OCI-LY7 (cell line): ENCODE results near the gene ITPKA. TPM values are rescaled to one million over a fixed set of nuclear protein-coding genes. Genes with fewer than 3 reads are reported as not detected.

Source experiments
- BruUV-seq: library from RNA; stranded (reverse); fragments of 400-500 nt; replicated peaks from 2 replicates; lab custom pipeline; 2021; lab: Mats Ljungman, UMichigan
- CTCF ChIA-PET: fragments of 300-600 bp; sonication (Branson Sonifier 250); formaldehyde crosslinking; loops from one replicate; lab custom pipeline; 2022; ENCODE audit warnings: antibody characterized with exemption; ENCODE audit not compliant: unreplicated experiment; lab: Charles Lee
- POLR2A ChIA-PET: fragments of 300-600 bp; sonication (Branson Sonifier 250); formaldehyde crosslinking; loops from one replicate; lab custom pipeline; 2022; ENCODE audit warnings: antibody characterized with exemption; lab: Charles Lee
- DNase-seq: peaks from one replicate; pipeline ENCODE4 v3.0.0-alpha.2; 2015; ENCODE audit warnings: low spot score
- H2AFZ ChIP-seq: fragments of 200-600 bp; sonication (generic), shearing (Covaris generic); 2 replicates; pipeline ENCODE4 v1.6.1; 2014; ENCODE audit warnings: mild to moderate bottlenecking, antibody characterized with exemption, low read length, moderate library complexity
- H3K27ac ChIP-seq: fragments of 200-600 bp; sonication (generic); 2 replicates; pipeline ENCODE4 v1.5.1; 2014; ENCODE audit warnings: mixed run types, low read depth, mild to moderate bottlenecking, moderate library complexity, low read length, inconsistent platforms; ENCODE audit not compliant: poor library complexity, severe bottlenecking
- H3K36me3 ChIP-seq: fragments of 200-600 bp; sonication (generic); 2 replicates; pipeline ENCODE4 v1.6.1; 2014; ENCODE audit warnings: mild to moderate bottlenecking, antibody characterized with exemption, low read length, moderate library complexity, mixed read lengths; ENCODE audit not compliant: insufficient read depth
- H3K4me1 ChIP-seq: fragments of 200-600 bp; sonication (generic); 2 replicates; pipeline ENCODE4 v1.5.1; 2014; ENCODE audit warnings: mild to moderate bottlenecking, low read length; ENCODE audit not compliant: insufficient read depth, poor library complexity, severe bottlenecking
- H3K4me2 ChIP-seq: fragments of 200-600 bp; sonication (generic); 2 replicates; pipeline ENCODE4 v1.6.1; 2014; ENCODE audit warnings: mild to moderate bottlenecking, low read length
- H3K4me3 ChIP-seq: fragments of 200-600 bp; sonication (generic); 2 replicates; pipeline ENCODE4 v1.5.1; 2014; ENCODE audit warnings: mild to moderate bottlenecking, low read depth, low read length; ENCODE audit not compliant: poor library complexity, severe bottlenecking
- H3K79me2 ChIP-seq: fragments of 200-600 bp; sonication (generic); 2 replicates; pipeline ENCODE4 v1.6.1; 2016; ENCODE audit warnings: low read depth, mild to moderate bottlenecking, low read length, moderate library complexity, mixed read lengths; ENCODE audit not compliant: insufficient read depth
- H3K9me2 ChIP-seq: fragments of 200-600 bp; sonication (generic); 2 replicates; pipeline ENCODE4 v1.6.1; 2016; ENCODE audit warnings: mild to moderate bottlenecking, low read length, mixed read lengths; ENCODE audit not compliant: insufficient read depth
- H3K9me3 ChIP-seq: fragments of 200-600 bp; sonication (generic); 2 replicates; pipeline ENCODE4 v1.6.1; 2014; ENCODE audit warnings: mild to moderate bottlenecking, mixed run types, low read length, mixed read lengths
- H4K20me1 ChIP-seq: fragments of 200-600 bp; sonication (generic); 2 replicates; pipeline ENCODE4 v1.6.1; 2014; ENCODE audit warnings: mild to moderate bottlenecking, antibody characterized with exemption, low read length, moderate library complexity, mixed read lengths; ENCODE audit not compliant: insufficient read depth
- CTCF ChIP-seq: fragments of 200-600 bp; sonication (generic); conservative IDR thresholded peaks from 2 replicates; pipeline ENCODE4 v1.5.1; 2014; ENCODE audit warnings: mild to moderate bottlenecking, antibody characterized with exemption, low read length, moderate library complexity, mixed read lengths
- EZH2phosphoT487 ChIP-seq: fragments of 200-600 bp; sonication (generic); IDR thresholded peaks from 2 replicates; pipeline ENCODE4 v1.6.1; 2018; ENCODE audit warnings: low read depth, borderline replicate concordance, mild to moderate bottlenecking, mixed run types, antibody characterized with exemption, low read length, moderate library complexity, mixed read lengths
- intact Hi-C: fragments of 100-400 bp; cut with micrococcal nuclease; formaldehyde crosslinking; loops from one replicate; pipeline ENCODE4 v1.10.0; 2022; ENCODE audit not compliant: unreplicated experiment
- total RNA-seq, 2 experiments: library from RNA; depleted of rRNA in 1 of 2; stranded (reverse); fragments of >200 nt in 1 of 2; shearing (Covaris generic) in 1 of 2; gene quantifications; 2 replicates each; pipeline ENCODE4 v1.2.3, GENCODE V29; 2014 to 2022

Gene ITPKA
- total RNA-seq, 2 experiments from 2014 or later, result not detected

GRCh38 chr15:41511331-41511898 lies 17.7 kb downstream of the ITPKA start:
- Histone ChIP-seq H3K4me1 (no peaks in the 10 kb centered on the region), H3K27ac (no peak overlapping the region), H2AFZ (no peak overlapping the region), H3K9me3 (no peaks in the 10 kb centered on the region), H3K36me3 (no peaks in the 10 kb centered on the region), H3K79me2 (no peaks in the 10 kb centered on the region), H3K9me2 (no peaks in the 10 kb centered on the region), H4K20me1 (no peaks in the 10 kb centered on the region), H3K4me2 (no peak overlapping the region), H3K4me3 (no peak overlapping the region)
- ChIA-PET CTCF (no interaction called here), POLR2A (no interaction called here)
- intact Hi-C loops, result no loop called here
- TF ChIP-seq CTCF (no peak), EZH2phosphoT487 (no peak)
- no peak for DNase-seq
- BruUV-seq, result no TSS peak

- no peaks in the 10 kb centered on the region for H4K20me1 ChIP-seq
- BruUV-seq, result no TSS peak
- intact Hi-C loops, result no loop called here
- H3K79me2 ChIP-seq, result no peaks in the 10 kb centered on the region
- H3K4me3 ChIP-seq, result no peak overlapping the region
- H3K36me3 ChIP-seq, result no peaks in the 10 kb centered on the region
- no peak overlapping the region for H3K4me2 ChIP-seq
- no peak for DNase-seq
- H2AFZ ChIP-seq, result no peak overlapping the region
- no peaks in the 10 kb centered on the region for H3K9me3 ChIP-seq
- H3K27ac ChIP-seq, result no peak overlapping the region
- H3K4me1 ChIP-seq, result no peaks in the 10 kb centered on the region
- CTCF ChIA-PET, result no interaction called here
- POLR2A ChIA-PET, result no interaction called here
- TF ChIP-seq EZH2phosphoT487, result no peak
- no peak for TF ChIP-seq CTCF
- H3K9me2 ChIP-seq, result no peaks in the 10 kb centered on the region
Observed at GRCh38 chr15:41511899-41512369, 18.3 kb downstream of the ITPKA start.

- CTCF ChIA-PET, result no interaction called here
- intact Hi-C loops, result no loop called here
- Histone ChIP-seq H3K9me2 (no peaks in the 10 kb centered on the region), H3K4me2 (no peak overlapping the region), H3K4me3 (no peak overlapping the region), H3K36me3 (no peaks in the 10 kb centered on the region), H2AFZ (no peak overlapping the region), H3K79me2 (no peaks in the 10 kb centered on the region), H3K9me3 (no peaks in the 10 kb centered on the region), H4K20me1 (no peaks in the 10 kb centered on the region), H3K4me1 (no peaks in the 10 kb centered on the region), H3K27ac (no peak overlapping the region)
- no TSS peak for BruUV-seq
- no peak for DNase-seq
- POLR2A ChIA-PET, result no interaction called here
- no peak for TF ChIP-seq CTCF
- TF ChIP-seq EZH2phosphoT487, result no peak
Observed at GRCh38 chr15:41512512-41512939, 18.9 kb downstream of the ITPKA start.
